ENCODE data around the gene NUDT8.
"Not testable (repeated sequence)": the region's sequence is repeated elsewhere in the genome, so short reads cannot be mapped to it uniquely, and the experiment has no call there.

NUDT8 gene

DNA sequence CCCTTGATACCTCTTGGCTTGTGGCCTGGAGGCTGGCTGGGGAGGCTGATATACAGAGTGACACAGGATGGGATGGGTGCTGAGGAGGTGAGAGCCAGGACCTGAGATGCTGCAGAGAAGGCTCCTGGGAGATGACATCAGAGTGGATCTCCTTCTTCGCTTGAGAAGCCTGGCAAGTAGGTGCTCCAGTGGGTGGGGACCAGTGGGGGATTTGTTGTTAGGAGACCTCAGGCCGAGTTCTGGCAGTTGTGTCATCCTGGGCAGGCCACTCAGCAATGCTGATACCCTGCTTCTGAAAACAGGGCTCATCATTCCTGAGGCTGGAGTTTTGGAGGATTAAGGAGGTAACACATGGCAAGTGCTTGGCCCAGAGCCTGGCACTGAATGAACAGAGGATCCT lies 24.9 kb downstream of the NUDT8 start:
- H3K27me3 ChIP-seq (ENCODE audit: insufficient read depth, low read depth), result no peaks in the 10 kb centered on the region
- no peak overlapping the region for H3K4me3 ChIP-seq (IDR thresholded peaks at IDR 0.05; ENCODE audit: insufficient read depth, low read depth, low read length)
- H3K36me3 ChIP-seq (ENCODE audit: insufficient read depth), result no peaks in the 10 kb centered on the region
- H2AFZ ChIP-seq (ENCODE audit: low read depth), result no peak overlapping the region
- no peaks in the 10 kb centered on the region for H4K20me1 ChIP-seq (ENCODE audit: insufficient read depth)
- TF ChIP-seq, protein P1, sequence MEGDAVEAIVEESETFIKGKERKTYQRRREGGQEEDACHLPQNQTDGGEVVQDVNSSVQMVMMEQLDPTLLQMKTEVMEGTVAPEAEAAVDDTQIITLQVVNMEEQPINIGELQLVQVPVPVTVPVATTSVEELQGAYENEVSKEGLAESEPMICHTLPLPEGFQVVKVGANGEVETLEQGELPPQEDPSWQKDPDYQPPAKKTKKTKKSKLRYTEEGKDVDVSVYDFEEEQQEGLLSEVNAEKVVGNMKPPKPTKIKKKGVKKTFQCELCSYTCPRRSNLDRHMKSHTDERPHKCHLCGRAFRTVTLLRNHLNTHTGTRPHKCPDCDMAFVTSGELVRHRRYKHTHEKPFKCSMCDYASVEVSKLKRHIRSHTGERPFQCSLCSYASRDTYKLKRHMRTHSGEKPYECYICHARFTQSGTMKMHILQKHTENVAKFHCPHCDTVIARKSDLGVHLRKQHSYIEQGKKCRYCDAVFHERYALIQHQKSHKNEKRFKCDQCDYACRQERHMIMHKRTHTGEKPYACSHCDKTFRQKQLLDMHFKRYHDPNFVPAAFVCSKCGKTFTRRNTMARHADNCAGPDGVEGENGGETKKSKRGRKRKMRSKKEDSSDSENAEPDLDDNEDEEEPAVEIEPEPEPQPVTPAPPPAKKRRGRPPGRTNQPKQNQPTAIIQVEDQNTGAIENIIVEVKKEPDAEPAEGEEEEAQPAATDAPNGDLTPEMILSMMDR (conservative IDR thresholded peaks at IDR 0.05; ENCODE audit: low read depth, low read length), result no peak
- peaks cover 9% of the 10 kb centered on the region for H3K4me1 ChIP-seq (ENCODE audit: low read depth, poor library complexity, severe bottlenecking)
- H3K9ac ChIP-seq, result no peak overlapping the region
- no peak overlapping the region for H3K4me2 ChIP-seq
- no peak overlapping the region for H3K27ac ChIP-seq
- H3K79me2 ChIP-seq (ENCODE audit: insufficient read depth, low read depth), result peaks cover 18% of the 10 kb centered on the region

GRCh38 chr11:67604119-67604518 lies 25.6 kb downstream of the NUDT8 start:
- not testable (repeated sequence) for H3K9ac ChIP-seq; H3K36me3 ChIP-seq (ENCODE audit: insufficient read depth); H3K27ac ChIP-seq; H4K20me1 ChIP-seq (ENCODE audit: insufficient read depth); H3K4me1 ChIP-seq (ENCODE audit: low read depth, poor library complexity, severe bottlenecking); H3K4me3 ChIP-seq (IDR thresholded peaks at IDR 0.05; ENCODE audit: insufficient read depth, low read depth, low read length); H2AFZ ChIP-seq (ENCODE audit: low read depth); H3K27me3 ChIP-seq (ENCODE audit: insufficient read depth, low read depth); H3K4me2 ChIP-seq
- H3K79me2 ChIP-seq (ENCODE audit: insufficient read depth, low read depth), result peaks cover 18% of the 10 kb centered on the region

DNA sequence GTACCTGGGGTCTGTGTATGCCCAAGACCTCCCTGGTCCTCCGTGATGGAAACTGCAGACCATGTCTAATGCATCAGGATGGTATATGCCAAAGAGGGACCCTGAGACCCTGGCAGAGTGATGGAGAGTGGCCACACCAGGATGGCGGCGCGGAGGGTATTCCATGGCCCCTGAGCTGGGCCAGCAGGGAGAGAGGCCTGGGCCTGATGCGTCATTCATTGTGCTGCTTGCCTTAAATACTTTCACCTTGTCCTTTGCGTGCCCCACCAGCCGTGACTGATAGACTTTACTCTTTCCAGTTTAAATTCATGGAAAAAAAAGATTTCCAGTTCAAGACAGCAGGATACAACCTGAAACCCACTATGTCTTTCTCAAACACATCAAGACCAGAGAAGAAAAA lies 28.6 kb downstream of the NUDT8 start:
- H2AFZ ChIP-seq (ENCODE audit: low read depth), result no peak overlapping the region
- no peaks in the 10 kb centered on the region for H3K4me1 ChIP-seq (ENCODE audit: low read depth, poor library complexity, severe bottlenecking)
- no peaks in the 10 kb centered on the region; the same call in 1 of the 2 replicates for H3K27me3 ChIP-seq (ENCODE audit: insufficient read depth, low read depth)
- TF ChIP-seq, protein P1 (conservative IDR thresholded peaks at IDR 0.05; ENCODE audit: low read depth, low read length), result no peak
- no peaks in the 10 kb centered on the region for H3K36me3 ChIP-seq (ENCODE audit: insufficient read depth)
- no peak overlapping the region for H3K4me3 ChIP-seq (IDR thresholded peaks at IDR 0.05; ENCODE audit: insufficient read depth, low read depth, low read length)
- no peak overlapping the region for H3K27ac ChIP-seq
- no peak overlapping the region for H3K9ac ChIP-seq
- no peaks in the 10 kb centered on the region for H3K79me2 ChIP-seq (ENCODE audit: insufficient read depth, low read depth)
- H3K4me2 ChIP-seq, result no peak overlapping the region
- no peaks in the 10 kb centered on the region for H4K20me1 ChIP-seq (ENCODE audit: insufficient read depth)

DNA sequence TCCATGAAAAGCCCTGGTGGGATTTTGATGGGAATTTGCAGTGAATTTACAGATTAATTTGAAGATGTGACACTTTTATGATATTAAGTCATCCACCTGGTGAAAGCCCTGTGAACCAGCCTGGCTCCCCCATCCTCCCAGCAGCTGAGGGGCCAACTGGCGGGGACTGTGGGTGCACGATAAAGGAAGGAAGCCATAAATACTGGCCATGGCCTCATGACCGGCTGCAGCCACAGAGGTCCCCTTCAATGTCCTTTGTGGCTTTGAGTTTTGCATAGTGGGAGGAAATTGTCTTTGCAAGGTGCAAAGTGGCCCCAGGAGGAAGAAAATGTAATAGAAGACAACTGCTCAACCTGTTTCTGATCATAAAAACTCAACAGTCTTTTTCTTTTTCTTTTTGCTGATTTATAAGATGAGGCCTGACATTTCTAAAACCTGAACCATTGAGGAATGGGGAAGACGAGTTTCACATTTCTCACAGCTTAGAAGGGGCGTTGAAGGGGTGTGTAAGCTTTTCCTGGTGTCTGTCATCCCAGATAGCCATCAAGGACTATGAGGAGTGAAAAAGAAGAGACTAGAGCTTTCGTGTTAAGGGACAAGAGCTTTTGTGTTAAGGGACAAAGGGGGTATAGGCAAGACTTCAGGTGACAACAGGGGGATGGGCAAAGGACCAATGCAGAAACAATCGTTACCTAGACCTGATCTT lies 29.3 kb downstream of the NUDT8 start:
- H3K27ac ChIP-seq, result no peak overlapping the region
- TF ChIP-seq, protein P1 (conservative IDR thresholded peaks at IDR 0.05; ENCODE audit: low read depth, low read length), result no peak
- no peaks in the 10 kb centered on the region for H3K4me1 ChIP-seq (ENCODE audit: low read depth, poor library complexity, severe bottlenecking)
- no peak overlapping the region for H3K4me2 ChIP-seq
- no peak overlapping the region for H2AFZ ChIP-seq (ENCODE audit: low read depth)
- no peak overlapping the region for H3K4me3 ChIP-seq (IDR thresholded peaks at IDR 0.05; ENCODE audit: insufficient read depth, low read depth, low read length)
- no peaks in the 10 kb centered on the region; the same call in 1 of the 2 replicates for H3K27me3 ChIP-seq (ENCODE audit: insufficient read depth, low read depth)
- H3K9ac ChIP-seq, result no peak overlapping the region
- H3K79me2 ChIP-seq (ENCODE audit: insufficient read depth, low read depth), result no peaks in the 10 kb centered on the region
- H4K20me1 ChIP-seq (ENCODE audit: insufficient read depth), result no peaks in the 10 kb centered on the region
- no peaks in the 10 kb centered on the region for H3K36me3 ChIP-seq (ENCODE audit: insufficient read depth)

DNA sequence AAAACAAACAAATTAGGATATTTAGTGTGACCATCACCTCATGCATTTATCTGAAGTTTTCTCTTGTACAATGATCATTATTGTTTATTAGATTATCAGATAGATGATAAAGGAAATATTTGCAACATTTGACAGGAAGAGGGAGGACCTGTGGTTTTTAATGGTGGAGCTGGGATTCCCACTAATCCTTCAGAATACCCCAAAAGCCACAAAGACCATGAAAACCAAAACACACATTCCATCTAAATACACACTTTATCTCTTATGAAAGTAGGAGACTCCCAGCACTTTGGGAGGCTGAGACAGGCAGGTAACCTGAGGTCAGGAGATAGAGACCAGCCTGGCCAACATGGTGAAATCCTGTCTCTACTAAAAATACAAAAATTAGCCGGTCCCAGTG lies 30.6 kb downstream of the NUDT8 start:
- Histone ChIP-seq H3K36me3 (ENCODE audit: insufficient read depth) (no peaks in the 10 kb centered on the region), H3K79me2 (ENCODE audit: insufficient read depth, low read depth) (no peaks in the 10 kb centered on the region), H4K20me1 (ENCODE audit: insufficient read depth) (no peaks in the 10 kb centered on the region), H3K27me3 (ENCODE audit: insufficient read depth, low read depth) (no peaks in the 10 kb centered on the region; the same call in 1 of the 2 replicates), H3K4me2 (no peak overlapping the region), H3K4me3 (IDR thresholded peaks at IDR 0.05; ENCODE audit: insufficient read depth, low read depth, low read length) (no peak overlapping the region), H3K27ac (no peak overlapping the region), H3K4me1 (ENCODE audit: low read depth, poor library complexity, severe bottlenecking) (no peaks in the 10 kb centered on the region), H2AFZ (ENCODE audit: low read depth) (no peak overlapping the region), H3K9ac (no peak overlapping the region)
- TF ChIP-seq, protein P1 (conservative IDR thresholded peaks at IDR 0.05; ENCODE audit: low read depth, low read length), result no peak

GRCh38 chr11:67597963-67598362 lies 31.8 kb downstream of the NUDT8 start:
- H2AFZ ChIP-seq (ENCODE audit: low read depth); H4K20me1 ChIP-seq (ENCODE audit: insufficient read depth); H3K9ac ChIP-seq; H3K4me2 ChIP-seq; H3K4me3 ChIP-seq (IDR thresholded peaks at IDR 0.05; ENCODE audit: insufficient read depth, low read depth, low read length); H3K27me3 ChIP-seq (ENCODE audit: insufficient read depth, low read depth); H3K27ac ChIP-seq; H3K4me1 ChIP-seq (ENCODE audit: low read depth, poor library complexity, severe bottlenecking); H3K79me2 ChIP-seq (ENCODE audit: insufficient read depth, low read depth); H3K36me3 ChIP-seq (ENCODE audit: insufficient read depth): not testable (repeated sequence)

DNA sequence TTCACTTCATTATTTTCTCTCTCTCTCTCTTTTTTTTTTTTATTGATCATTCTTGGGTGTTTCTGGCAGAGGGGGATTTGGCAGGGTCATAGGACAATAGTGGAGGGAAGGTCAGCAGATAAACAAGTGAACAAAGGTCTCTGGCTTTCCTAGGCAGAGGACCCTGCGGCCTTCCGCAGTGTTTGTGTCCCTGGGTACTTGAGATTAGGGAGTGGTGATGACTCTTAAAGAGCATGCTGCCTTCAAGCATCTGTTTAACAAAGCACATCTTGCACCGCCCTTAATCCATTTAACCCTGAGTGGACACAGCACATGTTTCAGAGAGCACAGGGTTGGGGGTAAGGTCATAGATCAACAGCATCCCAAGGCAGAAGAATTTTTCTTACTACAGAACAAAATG lies 32.3 kb downstream of the NUDT8 start:
- H3K4me3 ChIP-seq (IDR thresholded peaks at IDR 0.05; ENCODE audit: insufficient read depth, low read depth, low read length); H3K79me2 ChIP-seq (ENCODE audit: insufficient read depth, low read depth); H3K9ac ChIP-seq; H3K36me3 ChIP-seq (ENCODE audit: insufficient read depth); H3K4me2 ChIP-seq; H3K27me3 ChIP-seq (ENCODE audit: insufficient read depth, low read depth); H3K27ac ChIP-seq; H3K4me1 ChIP-seq (ENCODE audit: low read depth, poor library complexity, severe bottlenecking); H4K20me1 ChIP-seq (ENCODE audit: insufficient read depth); H2AFZ ChIP-seq (ENCODE audit: low read depth): not testable (repeated sequence)
